Epithelial cell of proximal tubule (primary cell): ENCODE results near the gene NCAPD3. TPM values are rescaled to one million over a fixed set of nuclear protein-coding genes. Genes with fewer than 3 reads are reported as not detected.

Source experiments
- DNase-seq: peaks from one replicate; pipeline ENCODE4 v3.0.0-alpha.2; 2011; ENCODE audit warnings: low read depth
- H3K4me3 ChIP-seq: 2 replicates; pipeline ENCODE4 v1.5.1; 2011; ENCODE audit warnings: low read depth, mild to moderate bottlenecking, low read length
- CTCF ChIP-seq: conservative IDR thresholded peaks from 2 replicates; pipeline ENCODE4 v1.5.1; 2012; ENCODE audit warnings: low read depth, mild to moderate bottlenecking, low read length
- total RNA-seq: library from RNA; depleted of rRNA; stranded (reverse); fragments of >200 nt; gene quantifications from 2 replicates; pipeline ENCODE4 v1.2.3, GENCODE V29; 2015

NCAPD3 gene
- total RNA-seq, 1 donor from 2014 or later = 16.2 TPM

- TF ChIP-seq CTCF = no peak
- DNase-seq = no peak
- H3K4me3 ChIP-seq = no peak overlapping the region
Measured at GRCh38 chr11:134233729-134234179, 10.0 kb upstream of the NCAPD3 start.

- DNase-seq = no peak
- TF ChIP-seq CTCF = no peak
- H3K4me3 ChIP-seq = no peak overlapping the region
Measured at GRCh38 chr11:134231958-134232659, 8.3 kb upstream of the NCAPD3 start.

GRCh38 chr11:134230339-134230738 is 6.6 kb upstream of the NCAPD3 start:
- no peak for TF ChIP-seq CTCF
- no peak overlapping the region for H3K4me3 ChIP-seq
- DNase-seq = no peak

GRCh38 chr11:134229126-134229790 is 5.5 kb upstream of the NCAPD3 start:
- no peak for TF ChIP-seq CTCF
- DNase-seq = no peak
- no peak overlapping the region for H3K4me3 ChIP-seq

GRCh38 chr11:134228625-134229024 is 4.9 kb upstream of the NCAPD3 start:
- no peak for TF ChIP-seq CTCF
- H3K4me3 ChIP-seq = no peak overlapping the region
- no peak for DNase-seq

GRCh38 chr11:134226806-134227325 is 3.1 kb upstream of the NCAPD3 start:
- DNase-seq = no peak
- H3K4me3 ChIP-seq = no peak overlapping the region
- TF ChIP-seq CTCF = no peak
